Epithelial cell of proximal tubule (primary cell): ENCODE data around the gene ZP4. TPM values are rescaled to one million over a fixed set of nuclear protein-coding genes. Genes with fewer than 3 reads are reported as not detected.

ENCODE experiments used
- DNase-seq: peaks from one replicate; pipeline ENCODE4 v3.0.0-alpha.2; 2011; ENCODE audit warnings: low read depth
- H3K4me3 ChIP-seq: 2 replicates; pipeline ENCODE4 v1.5.1; 2011; ENCODE audit warnings: low read depth, mild to moderate bottlenecking, low read length
- CTCF ChIP-seq: conservative IDR thresholded peaks from 2 replicates; pipeline ENCODE4 v1.5.1; 2012; ENCODE audit warnings: low read depth, mild to moderate bottlenecking, low read length
- total RNA-seq: library from RNA; depleted of rRNA; stranded (reverse); fragments of >200 nt; gene quantifications from 2 replicates; pipeline ENCODE4 v1.2.3, GENCODE V29; 2015

ZP4 gene
- total RNA-seq, 1 donor from 2014 or later, result not detected

DNA sequence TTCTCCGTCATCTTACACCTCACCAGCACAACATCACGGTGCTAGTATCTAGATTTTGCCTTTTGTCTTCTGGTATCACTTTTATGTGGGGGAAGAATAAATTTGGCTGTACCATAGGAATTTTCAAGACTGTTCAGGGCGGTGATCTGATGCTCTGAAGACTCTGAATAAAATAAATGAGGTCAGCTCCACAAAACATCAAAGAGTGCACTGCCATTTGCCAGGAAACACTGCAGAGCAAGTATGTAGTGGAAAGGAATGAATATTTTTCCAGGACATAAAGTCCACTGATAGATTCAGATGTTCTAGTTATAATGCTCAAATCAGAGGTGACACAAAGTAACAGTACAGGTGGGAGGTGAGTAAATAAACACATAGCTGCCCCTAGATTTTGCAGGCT lies 56.3 kb downstream of the ZP4 start:
- DNase-seq, result no peak
- H3K4me3 ChIP-seq, result no peak overlapping the region
- TF ChIP-seq CTCF, result no peak

DNA sequence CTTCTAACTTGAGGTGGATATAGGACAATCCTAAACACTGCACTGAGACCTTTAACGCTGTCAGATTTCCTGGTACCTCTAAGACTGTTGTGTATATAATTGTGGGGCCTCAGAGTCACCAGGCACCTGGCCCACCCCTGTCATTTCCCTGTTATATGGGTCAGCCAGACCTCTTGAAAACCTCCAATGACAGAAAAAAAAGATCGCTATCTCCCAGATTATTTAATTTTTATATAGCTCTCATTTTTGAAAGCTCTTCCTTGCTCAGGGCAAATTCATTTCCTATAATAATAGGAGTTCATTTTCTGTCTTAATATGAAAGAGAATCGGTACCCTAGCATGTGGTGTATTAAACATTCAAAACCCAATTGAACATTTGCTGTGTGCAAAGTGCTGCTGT lies 56.7 kb downstream of the ZP4 start:
- no peak for TF ChIP-seq CTCF
- no peak for DNase-seq
- H3K4me3 ChIP-seq, result no peak overlapping the region

DNA sequence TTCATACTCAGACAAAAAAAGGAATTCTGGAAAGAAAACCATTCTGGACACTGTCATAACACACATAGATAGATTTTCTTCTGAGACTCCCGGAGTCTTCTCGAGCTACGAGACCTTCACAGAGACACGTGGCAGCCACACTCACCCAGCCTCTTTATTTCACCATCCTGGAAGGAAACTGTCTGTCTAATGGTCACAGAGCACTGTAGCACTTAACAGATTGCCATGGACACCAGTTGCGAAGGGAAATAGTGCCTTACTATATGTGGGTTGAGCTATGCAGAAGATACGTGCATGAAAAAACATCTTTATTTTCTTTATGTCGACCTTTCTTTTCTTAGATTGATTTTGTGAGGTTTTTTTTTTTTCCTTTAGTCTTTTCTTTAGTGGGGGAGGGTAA lies 57.9 kb downstream of the ZP4 start:
- no peak for DNase-seq
- no peak for TF ChIP-seq CTCF
- H3K4me3 ChIP-seq, result no peak overlapping the region
